HG03159 (cell line): ENCODE data around the gene AP3M1.
A peak's percentile ranks its signal among the peaks of the same experiment; 100 is the strongest.
"Not testable (repeated sequence)": the region's sequence is repeated elsewhere in the genome, so short reads cannot be mapped to it uniquely, and the experiment has no call there.

ENCODE experiments used
- ATAC-seq: cut with Tn5 transposase; IDR thresholded peaks from one replicate; pipeline ENCODE4 v1.9.1; 2021; ENCODE audit warnings: mild to moderate bottlenecking, moderate library complexity; ENCODE audit not compliant: unreplicated experiment

Gene AP3M1, protein sequence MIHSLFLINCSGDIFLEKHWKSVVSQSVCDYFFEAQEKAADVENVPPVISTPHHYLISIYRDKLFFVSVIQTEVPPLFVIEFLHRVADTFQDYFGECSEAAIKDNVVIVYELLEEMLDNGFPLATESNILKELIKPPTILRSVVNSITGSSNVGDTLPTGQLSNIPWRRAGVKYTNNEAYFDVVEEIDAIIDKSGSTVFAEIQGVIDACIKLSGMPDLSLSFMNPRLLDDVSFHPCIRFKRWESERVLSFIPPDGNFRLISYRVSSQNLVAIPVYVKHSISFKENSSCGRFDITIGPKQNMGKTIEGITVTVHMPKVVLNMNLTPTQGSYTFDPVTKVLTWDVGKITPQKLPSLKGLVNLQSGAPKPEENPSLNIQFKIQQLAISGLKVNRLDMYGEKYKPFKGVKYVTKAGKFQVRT

GRCh38 chr10:74150204-74150989 is at the start of gene AP3M1:
Gene AP3M1, minus strand, starts transcription at chr10:74150828. Its CDS starts 12,449 bp downstream, at chr10:74138379.
- peak; percentile 35 for ATAC-seq

DNA sequence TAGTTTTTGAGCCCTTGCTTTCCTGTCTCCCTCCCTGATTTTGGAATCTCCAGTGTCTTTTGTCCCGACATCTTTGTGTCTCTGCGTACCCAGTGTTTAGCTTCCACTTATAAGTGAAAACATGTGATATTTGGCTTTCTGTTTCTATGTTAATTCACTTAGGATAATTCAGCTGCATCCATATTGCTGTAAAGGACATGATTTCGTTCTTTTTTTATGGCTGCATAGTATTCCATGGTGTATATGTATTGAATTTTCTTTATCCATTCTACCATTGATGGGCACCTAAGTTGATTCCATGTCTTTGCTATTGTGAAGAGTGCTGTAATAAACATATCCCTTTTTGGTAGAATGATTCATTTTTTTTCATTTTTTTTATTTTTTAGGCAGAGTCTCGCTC is 48.7 kb upstream of the AP3M1 start:
- ATAC-seq = no peak

- no peak for ATAC-seq
Observed at GRCh38 chr10:74194999-74195398, 44.4 kb upstream of the AP3M1 start.

DNA sequence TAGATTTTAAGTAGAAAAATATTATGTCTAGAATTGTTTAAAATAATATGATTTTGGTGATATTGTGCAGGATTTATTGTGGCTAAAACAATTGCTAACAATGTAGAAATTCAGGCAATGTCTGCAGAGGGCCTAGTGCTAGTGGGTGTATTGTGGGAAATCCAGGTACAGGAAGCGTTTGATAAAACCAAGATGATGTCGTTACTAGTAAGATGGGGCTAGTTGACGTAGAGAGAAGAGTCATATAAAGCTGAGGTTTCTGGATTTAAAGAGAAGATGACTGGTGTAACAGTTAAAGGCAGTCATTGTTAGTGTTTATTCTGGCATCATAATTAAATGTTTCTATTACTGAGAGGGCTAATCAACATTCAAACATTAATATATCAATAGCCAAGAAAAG is 43.9 kb upstream of the AP3M1 start:
- no peak for ATAC-seq

DNA sequence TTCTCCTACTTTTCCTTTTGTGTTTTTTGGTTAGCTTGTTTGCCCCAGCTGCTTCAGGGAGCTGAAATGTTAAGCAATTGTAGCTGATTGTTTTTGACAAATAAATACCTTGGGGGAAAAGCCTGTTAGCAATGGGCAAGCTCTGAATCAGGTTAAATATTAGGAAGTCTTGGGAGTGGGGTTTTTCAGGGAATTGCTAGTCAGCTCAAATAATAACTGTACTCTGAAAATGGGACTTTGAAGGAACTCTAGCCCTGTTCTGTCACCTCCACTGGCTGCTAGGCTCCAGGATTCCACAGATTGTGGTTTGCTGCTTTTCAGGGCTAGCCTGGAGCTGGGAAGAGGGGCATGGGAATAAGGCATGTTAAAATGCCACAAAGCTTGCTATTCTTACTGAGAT is 39.9 kb upstream of the AP3M1 start:
- ATAC-seq = no peak

DNA sequence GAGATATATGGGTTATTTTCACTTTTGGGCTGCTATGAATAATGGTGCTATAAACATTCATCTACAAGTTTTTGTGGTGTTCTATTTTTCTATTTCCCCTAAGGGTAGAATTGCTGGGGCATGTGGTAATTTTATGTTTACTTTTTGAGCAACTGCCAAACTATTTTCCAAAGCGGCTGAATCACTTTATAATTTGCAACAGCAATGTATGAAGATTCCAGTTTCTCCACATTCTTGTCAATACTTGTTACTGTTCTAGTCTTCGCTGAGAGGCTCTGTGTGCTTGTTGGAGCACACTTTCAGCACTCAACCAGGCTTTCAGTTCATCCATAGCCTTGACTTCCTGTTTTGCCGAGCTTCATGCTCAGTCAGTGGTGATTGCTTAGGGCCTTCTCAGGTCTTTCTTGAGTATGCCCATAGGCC is 39.4 kb upstream of the AP3M1 start:
- no peak for ATAC-seq

DNA sequence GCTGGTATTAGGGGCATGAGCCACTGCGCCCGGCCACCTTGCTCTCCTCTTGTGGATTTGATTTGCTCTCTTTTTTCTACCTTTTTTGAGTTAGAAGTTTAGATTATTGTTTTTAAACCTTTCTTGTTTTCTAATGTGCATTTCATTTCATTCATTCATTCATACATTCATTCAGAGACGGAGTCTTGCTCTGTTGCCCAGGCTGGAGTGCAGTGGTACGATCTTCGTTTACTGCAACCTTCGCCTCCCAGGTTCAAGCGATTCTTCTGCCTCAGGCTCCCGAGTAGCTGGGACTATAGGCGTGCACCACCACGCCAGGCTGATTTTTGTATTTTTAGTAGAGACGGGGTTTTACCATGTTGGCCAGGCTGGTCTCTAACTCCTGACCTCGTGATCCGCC is 38.0 kb upstream of the AP3M1 start:
- ATAC-seq = not testable (repeated sequence)

DNA sequence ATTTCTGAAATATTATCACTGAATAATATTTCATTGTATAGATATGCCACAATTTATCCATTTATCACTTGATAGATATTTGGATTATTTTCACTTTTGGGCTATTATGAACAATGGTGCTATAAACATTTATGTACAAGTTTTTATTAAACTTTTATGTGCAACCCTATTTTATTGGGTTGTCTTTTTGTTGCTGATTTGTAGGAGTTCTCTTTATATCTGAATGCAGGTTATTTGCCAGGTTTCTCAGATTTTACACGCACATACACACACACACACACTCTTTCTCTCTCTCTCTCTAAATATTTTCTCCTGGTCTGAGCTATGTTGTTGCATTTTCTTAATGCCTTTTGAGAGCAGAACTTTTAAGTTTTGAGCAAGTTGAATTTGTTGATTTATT is 36.6 kb upstream of the AP3M1 start:
- ATAC-seq = no peak

GRCh38 chr10:74186678-74187077 is 36.0 kb upstream of the AP3M1 start:
- no peak for ATAC-seq

GRCh38 chr10:74179111-74179710 is 28.6 kb upstream of the AP3M1 start:
- ATAC-seq = no peak

GRCh38 chr10:74178042-74178791 is 27.6 kb upstream of the AP3M1 start:
- no peak for ATAC-seq

- ATAC-seq = peak; percentile 25
Observed at GRCh38 chr10:74177140-74177677, 26.6 kb upstream of the AP3M1 start.

GRCh38 chr10:74176380-74177139 is 25.9 kb upstream of the AP3M1 start:
- ATAC-seq = peak; percentile 86

GRCh38 chr10:74175510-74176379 is 25.1 kb upstream of the AP3M1 start:
- peak; percentile 3 for ATAC-seq

GRCh38 chr10:74174521-74174920 is 23.9 kb upstream of the AP3M1 start:
- no peak for ATAC-seq

GRCh38 chr10:74171625-74172024 is 21.0 kb upstream of the AP3M1 start:
- no peak for ATAC-seq

DNA sequence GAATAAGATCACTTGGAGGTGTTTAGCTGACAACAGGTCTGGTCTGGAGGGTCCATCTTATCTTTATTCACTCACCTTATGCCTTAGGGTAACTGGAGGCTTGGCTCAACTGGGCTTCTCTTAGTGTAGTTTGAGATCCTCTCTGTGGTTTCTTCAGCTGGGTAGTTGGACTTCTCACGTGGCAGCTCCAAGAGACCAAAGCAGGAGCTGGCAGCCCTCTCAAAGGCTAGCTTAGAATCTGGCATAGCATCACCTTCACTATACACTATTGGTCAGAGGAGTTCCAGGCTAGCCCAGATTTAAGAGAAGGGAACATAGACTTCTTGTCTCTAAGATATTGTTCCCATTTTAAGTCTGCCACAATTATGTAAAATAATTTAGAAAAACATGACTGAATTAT is 16.8 kb upstream of the AP3M1 start:
- no peak for ATAC-seq

DNA sequence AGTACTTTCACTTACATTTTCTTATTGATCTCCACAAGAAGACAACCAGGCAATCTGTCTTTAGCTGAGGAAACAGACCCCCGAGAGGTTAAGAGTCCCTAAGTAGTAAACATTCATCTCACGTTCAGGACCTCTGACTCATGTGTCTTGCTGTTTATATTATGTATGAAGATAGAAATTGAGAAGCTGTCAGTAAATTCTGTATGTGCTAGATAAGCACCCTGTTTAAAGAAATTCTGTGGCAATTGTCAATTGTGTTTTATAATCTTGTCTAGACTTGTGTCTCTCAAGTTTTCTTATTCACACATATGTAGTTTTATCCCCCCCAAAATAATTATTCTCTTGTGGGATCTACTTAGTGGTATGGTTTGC is 14.9 kb upstream of the AP3M1 start:
- ATAC-seq = no peak
